IMR-90 (cell line): ENCODE results near the gene ZNF609. TPM values are rescaled to one million over a fixed set of nuclear protein-coding genes. Genes with fewer than 3 reads are reported as not detected.

Experiments used
- ATAC-seq: fragments of 200-7000 bp; cut with Tn5 transposase; 2 replicates; pipeline ENCODE4 v1.9.1; 2020; ENCODE audit warnings: low read depth, mild to moderate bottlenecking, moderate library complexity
- BruUV-seq: library from RNA; stranded (reverse); fragments of 400-500 nt; replicated peaks from 2 replicates; lab custom pipeline; 2021; lab: Mats Ljungman, UMichigan
- CTCF ChIA-PET: fragments of 300-600 bp; formaldehyde crosslinking; extraction: SDS; loops from one replicate; lab custom pipeline; 2021; ENCODE audit warnings: antibody characterized with exemption; lab: Yijun Ruan, JAX
- POLR2A ChIA-PET: fragments of 300-600 bp; sonication (Branson Sonifier 250); formaldehyde crosslinking; loops from one replicate; lab custom pipeline; 2022; ENCODE audit warnings: antibody characterized with exemption; ENCODE audit not compliant: unreplicated experiment; lab: Charles Lee
- DNase-seq: peaks from one replicate; pipeline ENCODE4 v3.0.0; 2013
- H2AFZ ChIP-seq: replicated peaks from 2 replicates; pipeline ENCODE3; 2013; ENCODE audit warnings: low read length, mild to moderate bottlenecking; ENCODE audit not compliant: poor library complexity
- H2AK5ac ChIP-seq: 2 replicates; pipeline ENCODE4 v1.6.1; 2013; ENCODE audit warnings: low read depth, low read length, inconsistent platforms
- H2AK9ac ChIP-seq: replicated peaks from 2 replicates; pipeline ENCODE3; 2013; ENCODE audit warnings: mild to moderate bottlenecking, low read depth, low read length, moderate library complexity; ENCODE audit not compliant: poor library complexity
- H2BK120ac ChIP-seq: 2 replicates; pipeline ENCODE4 v1.6.1; 2013; ENCODE audit warnings: low read depth, low read length, inconsistent platforms
- H2BK15ac ChIP-seq: 3 replicates; pipeline ENCODE4 v1.6.1; 2013; ENCODE audit warnings: low read depth, low read length, inconsistent platforms
- H2BK20ac ChIP-seq: 2 replicates; pipeline ENCODE4 v1.6.1; 2013; ENCODE audit warnings: low read depth, mild to moderate bottlenecking, inconsistent platforms, low read length, moderate library complexity
- H2BK5ac ChIP-seq: 2 replicates; pipeline ENCODE4 v1.6.1; 2013; ENCODE audit warnings: mild to moderate bottlenecking, low read depth, low read length, inconsistent platforms; ENCODE audit not compliant: poor library complexity, severe bottlenecking
- H3K14ac ChIP-seq: replicated peaks from 2 replicates; pipeline ENCODE4 v1.6.1; 2013; ENCODE audit warnings: low read depth, low read length, inconsistent platforms
- H3K18ac ChIP-seq: 2 replicates; pipeline ENCODE4 v1.6.1; 2013; ENCODE audit warnings: low read depth, low read length, control low read depth
- H3K23ac ChIP-seq: 2 replicates; pipeline ENCODE4 v1.6.1; 2013; ENCODE audit warnings: low read depth, low read length, inconsistent platforms
- H3K27ac ChIP-seq: 2 replicates; pipeline ENCODE4 v1.5.1; 2013; ENCODE audit warnings: mild to moderate bottlenecking, control low read depth, low read length; ENCODE audit not compliant: insufficient read depth
- H3K27me3 ChIP-seq: 2 replicates; pipeline ENCODE4 v1.6.1; 2013; ENCODE audit warnings: low read length; ENCODE audit not compliant: control insufficient read depth, insufficient read depth
- H3K36me3 ChIP-seq: 2 replicates; pipeline ENCODE4 v1.6.1; 2013; ENCODE audit warnings: low read length, mixed read lengths; ENCODE audit not compliant: control insufficient read depth, insufficient read depth
- H3K4ac ChIP-seq: 2 replicates; pipeline ENCODE4 v1.6.1; 2013; ENCODE audit warnings: low read depth, low read length, inconsistent platforms
- H3K4me1 ChIP-seq: 2 replicates; pipeline ENCODE4 v1.6.1; 2013; ENCODE audit warnings: low read length, mixed read lengths; ENCODE audit not compliant: control insufficient read depth, insufficient read depth
- H3K4me2 ChIP-seq: 2 replicates; pipeline ENCODE4 v1.6.1; 2013; ENCODE audit warnings: low read depth, mild to moderate bottlenecking, control low read depth, low read length, moderate library complexity
- H3K4me3 ChIP-seq: 2 replicates; pipeline ENCODE4 v1.5.1; 2013; ENCODE audit warnings: low read depth, mild to moderate bottlenecking, control low read depth, low read length, moderate library complexity; ENCODE audit not compliant: insufficient read depth
- H3K56ac ChIP-seq: 2 replicates; pipeline ENCODE4 v1.6.1; 2013; ENCODE audit warnings: low read length, inconsistent platforms; ENCODE audit not compliant: insufficient read depth; ENCODE audit errors: extremely low read depth
- H3K79me1 ChIP-seq, 2 experiments: 2 replicates each; pipeline ENCODE4 v1.6.1; 2013; ENCODE audit warnings: low read length in 2 of 2, inconsistent platforms in 1 of 2, low read depth in 1 of 2
- H3K9ac ChIP-seq: 2 replicates; pipeline ENCODE4 v1.6.1; 2013; ENCODE audit warnings: low read depth, low read length, control low read depth
- H3K9me1 ChIP-seq: 2 replicates; pipeline ENCODE4 v1.6.1; 2013; ENCODE audit warnings: low read length, inconsistent platforms; ENCODE audit not compliant: insufficient read depth
- H3K9me3 ChIP-seq: 2 replicates; pipeline ENCODE4 v1.6.1; 2013; ENCODE audit warnings: low read length; ENCODE audit not compliant: control insufficient read depth, insufficient read depth
- H4K20me1 ChIP-seq: 2 replicates; pipeline ENCODE4 v1.6.1; 2013; ENCODE audit warnings: low read length, inconsistent platforms; ENCODE audit not compliant: insufficient read depth
- H4K5ac ChIP-seq: 2 replicates; pipeline ENCODE4 v1.6.1; 2013; ENCODE audit warnings: mild to moderate bottlenecking, low read depth, low read length, control low read depth
- H4K8ac ChIP-seq, 2 experiments: 2 replicates each; pipeline ENCODE4 v1.6.1; 2013; ENCODE audit warnings: low read depth in 2 of 2, low read length in 2 of 2, control low read depth in 1 of 2, inconsistent platforms in 1 of 2
- H4K91ac ChIP-seq: 2 replicates; pipeline ENCODE4 v1.6.1; 2013; ENCODE audit warnings: low read depth, low read length, inconsistent platforms; ENCODE audit not compliant: insufficient read depth
- CTCF ChIP-seq: conservative IDR thresholded peaks from 2 replicates; pipeline ENCODE4 v1.5.1; 2012; ENCODE audit warnings: mild to moderate bottlenecking, low read depth, low read length, improper control_type of control experiment
- ELK1 ChIP-seq: fragments of 150-350 bp; IDR thresholded peaks from 2 replicates; pipeline ENCODE4 v1.6.1; 2016; ENCODE audit warnings: low read depth, mild to moderate bottlenecking, low read length, moderate library complexity, borderline replicate concordance
- MAFK ChIP-seq: IDR thresholded peaks from 2 replicates; pipeline ENCODE4 v1.6.1; 2012; ENCODE audit warnings: low read depth, low read length, improper control_type of control experiment
- MAZ ChIP-seq: IDR thresholded peaks from 2 replicates; pipeline ENCODE4 v1.6.1; 2012; ENCODE audit warnings: low read depth, mild to moderate bottlenecking, low read length, improper control_type of control experiment, moderate library complexity, borderline replicate concordance
- NFE2L2 ChIP-seq: fragments of 150-350 bp; IDR thresholded peaks from 2 replicates; pipeline ENCODE4 v1.6.1; 2016; ENCODE audit warnings: low read depth, mild to moderate bottlenecking, low read length
- POLR2A ChIP-seq: IDR thresholded peaks from 2 replicates; pipeline ENCODE4 v1.6.1; 2012; ENCODE audit warnings: mild to moderate bottlenecking, low read depth, low read length
- RAD21 ChIP-seq: IDR thresholded peaks from 2 replicates; pipeline ENCODE4 v1.6.1; 2012; ENCODE audit warnings: low read length, improper control_type of control experiment
- RFX5 ChIP-seq: IDR thresholded peaks from 2 replicates; pipeline ENCODE4 v1.8.0; 2012; ENCODE audit warnings: low read depth, mild to moderate bottlenecking, low read length, moderate library complexity
- SMC3 ChIP-seq: fragments of 150-350 bp; IDR thresholded peaks from 2 replicates; pipeline ENCODE4 v1.6.1; 2016; ENCODE audit warnings: low read depth, mild to moderate bottlenecking, antibody characterized with exemption, low read length, moderate library complexity
- USF2 ChIP-seq: fragments of 150-350 bp; IDR thresholded peaks from 2 replicates; pipeline ENCODE4 v1.6.1; 2017; ENCODE audit warnings: mild to moderate bottlenecking, antibody characterized with exemption, low read length, low read depth
- WGBS, 2 experiments: methylation state at CpG; one replicate each; pipeline versions ENCODE4 v1.1.5 to v1.1.7; 2013; ENCODE audit warnings: missing lambda C conversion rate in 2 of 2; ENCODE audit not compliant: insufficient read length in 1 of 2; ENCODE audit errors: extremely low coverage in 2 of 2; 5-methylcytosine and 5-hydroxymethylcytosine counted together
- dilution Hi-C: fragments of 300-500 bp; cut with HindIII; formaldehyde crosslinking; loops from one replicate; pipeline ENCODE4 v1.14.3; 2018; ENCODE audit warnings: low sequenced_read_pairs; ENCODE audit not compliant: unreplicated experiment
- in situ Hi-C: fragments of 300-500 bp; cut with MboI; formaldehyde crosslinking; loops from 3 replicates; pipeline ENCODE4 v1.14.3; 2019; ENCODE audit warnings: low sequenced_read_pairs, inconsistent platforms, mixed read lengths
- intact Hi-C: fragments of 100-400 bp; cut with micrococcal nuclease; formaldehyde crosslinking; loops from 2 replicates; pipeline ENCODE4 v1.10.0; 2022
- polyA plus RNA-seq, 3 experiments: library from polyadenylated mRNA; depleted of rRNA; stranded (reverse); fragments of >200 nt; gene quantifications; 2 replicates each; pipeline ENCODE4 v1.2.3, GENCODE V29; 2012; ENCODE audit warnings: low replicate concordance in 1 of 3
- total RNA-seq: library from RNA; depleted of rRNA; stranded (reverse); fragments of >200 nt; gene quantifications from 2 replicates; pipeline ENCODE4 v1.2.3, GENCODE V29; 2012

Gene ZNF609
- total and polyA plus RNA-seq, 2 of the 4 experiments (the other 2 are of a cell fraction) = 10.4 to 12.5 TPM

- Histone ChIP-seq H2BK20ac (no peak overlapping the region), H3K14ac (no peak overlapping the region), H3K4ac (no peak overlapping the region), H2AFZ (no peak overlapping the region), H2AK9ac (no peak overlapping the region), H3K56ac (no peak overlapping the region), H2AK5ac (no peak overlapping the region), H3K4me2 (no peak overlapping the region), H3K9me3 (no peaks in the 10 kb centered on the region), H3K9me1 (peaks cover 7% of the 10 kb centered on the region; the same call in 1 of the 2 replicates), H3K23ac (no peak overlapping the region), H3K9ac (no peak overlapping the region), H3K36me3 (peaks cover 5% of the 10 kb centered on the region; the same call in 1 of the 2 replicates), H3K4me3 (no peak overlapping the region), H3K27me3 (no peaks in the 10 kb centered on the region), H2BK120ac (no peak overlapping the region), H2BK5ac (no peak overlapping the region), H4K8ac (no peak overlapping the region), H3K79me1 (peaks cover 31 to 81% of the 10 kb centered on the region in 2 experiments), H3K27ac (no peak overlapping the region), H4K20me1 (peaks cover 57% of the 10 kb centered on the region), H4K91ac (no peak overlapping the region), H3K18ac (no peak overlapping the region), H4K5ac (no peak overlapping the region), H3K4me1 (peaks cover 1% of the 10 kb centered on the region; the same call in 1 of the 2 replicates), H2BK15ac (no peak overlapping the region)
- TF ChIP-seq RFX5 (no peak), CTCF (no peak), NFE2L2 (no peak), MAFK (no peak), USF2 (no peak), SMC3 (no peak), RAD21 (no peak), POLR2A (no peak), ELK1 (no peak), MAZ (no peak)
- ATAC-seq (no peak), DNase-seq (no peak)
- in situ Hi-C loops (no loop called here), intact Hi-C loops (no loop called here), dilution Hi-C loops (no loop called here)
- no CpG with 5 or more reads among the region's 4 CpGs for WGBS, 2 experiments
- BruUV-seq = no TSS peak
- CTCF ChIA-PET = no interaction called here
- POLR2A ChIA-PET = no interaction called here
Observed at GRCh38 chr15:64472161-64472560, 11.8 kb downstream of the ZNF609 start.
